ENCODE measurements around the gene KRTAP10-5.
"Not testable (repeated sequence)": the region's sequence is repeated elsewhere in the genome, so short reads cannot be mapped to it uniquely, and the experiment has no call there.

KRTAP10-5 gene

GRCh38 chr21:44580231-44580821 lies at the start of gene KRTAP10-5:
KRTAP10-5 (minus strand) TSS chr21:44580604; CDS start chr21:44580578, 26 bp downstream.
- DNase-seq (ENCODE audit: extremely low read depth, insufficient read length); H3K36me3 ChIP-seq (ENCODE audit: control insufficient read depth, insufficient read depth, low read length); H3K4me3 ChIP-seq (replicated peaks; ENCODE audit: low read depth, low read length); H3K27me3 ChIP-seq (replicated peaks; ENCODE audit: control insufficient read depth, insufficient read depth, low read length): not testable (repeated sequence)

GRCh38 chr21:44628707-44629391 lies 48.4 kb upstream of the KRTAP10-5 start:
- DNase-seq (ENCODE audit: extremely low read depth, insufficient read length), result no peak
- no peak overlapping the region for H3K4me3 ChIP-seq (replicated peaks; ENCODE audit: low read depth, low read length)
- H3K27me3 ChIP-seq (replicated peaks; ENCODE audit: control insufficient read depth, insufficient read depth, low read length), result no peaks in the 10 kb centered on the region
- no peaks in the 10 kb centered on the region for H3K36me3 ChIP-seq (ENCODE audit: control insufficient read depth, insufficient read depth, low read length)
- TF ChIP-seq CTCF (IDR thresholded peaks at IDR 0.05; ENCODE audit: insufficient read depth, low read length, poor library complexity, severe bottlenecking), result no peak

GRCh38 chr21:44627831-44628233 lies 47.4 kb upstream of the KRTAP10-5 start:
- not testable (repeated sequence) for H3K27me3 ChIP-seq (replicated peaks; ENCODE audit: control insufficient read depth, insufficient read depth, low read length); DNase-seq (ENCODE audit: extremely low read depth, insufficient read length); H3K36me3 ChIP-seq (ENCODE audit: control insufficient read depth, insufficient read depth, low read length)

GRCh38 chr21:44627181-44627822 lies 46.9 kb upstream of the KRTAP10-5 start:
- H3K4me3 ChIP-seq (replicated peaks; ENCODE audit: low read depth, low read length); H3K27me3 ChIP-seq (replicated peaks; ENCODE audit: control insufficient read depth, insufficient read depth, low read length); H3K36me3 ChIP-seq (ENCODE audit: control insufficient read depth, insufficient read depth, low read length); DNase-seq (ENCODE audit: extremely low read depth, insufficient read length): not testable (repeated sequence)

More at GRCh38 chr21:44627831-44628233, 47.4 kb upstream of the KRTAP10-5 start:
- H3K4me3 ChIP-seq (replicated peaks; ENCODE audit: low read depth, low read length), result not testable (repeated sequence)

GRCh38 chr21:44626673-44627143 lies 46.3 kb upstream of the KRTAP10-5 start, which contains the start of gene KRTAP10-9:
KRTAP10-9 (plus strand) TSS chr21:44627093; CDS start chr21:44627172, 79 bp downstream.
- Histone ChIP-seq H3K36me3 (ENCODE audit: control insufficient read depth, insufficient read depth, low read length) (no peaks in the 10 kb centered on the region), H3K4me3 (replicated peaks; ENCODE audit: low read depth, low read length) (no peak within 1 kb of the TSS), H3K27me3 (replicated peaks; ENCODE audit: control insufficient read depth, insufficient read depth, low read length) (no peaks in the 10 kb centered on the region)
- no peak for TF ChIP-seq CTCF (IDR thresholded peaks at IDR 0.05; ENCODE audit: insufficient read depth, low read length, poor library complexity, severe bottlenecking)
- DNase-seq (ENCODE audit: extremely low read depth, insufficient read length), result no peak

GRCh38 chr21:44626262-44626661 lies 45.9 kb upstream of the KRTAP10-5 start:
- DNase-seq (ENCODE audit: extremely low read depth, insufficient read length), result no peak

More at GRCh38 chr21:44626262-44626661, 45.9 kb upstream of the KRTAP10-5 start:
- H3K36me3 ChIP-seq (ENCODE audit: control insufficient read depth, insufficient read depth, low read length), result no peaks in the 10 kb centered on the region
- H3K27me3 ChIP-seq (replicated peaks; ENCODE audit: control insufficient read depth, insufficient read depth, low read length), result no peaks in the 10 kb centered on the region
- no peak overlapping the region for H3K4me3 ChIP-seq (replicated peaks; ENCODE audit: low read depth, low read length)
- TF ChIP-seq CTCF (IDR thresholded peaks at IDR 0.05; ENCODE audit: insufficient read depth, low read length, poor library complexity, severe bottlenecking), result no peak

All from GM06990 (cell line).